Measurements from ENCODE around the gene SPHK1.

- no peak for TF ChIP-seq CTCF (conservative IDR thresholded peaks at IDR 0.05; ENCODE audit: low read length)
- no peak for TF ChIP-seq EZH2phosphoT487 (IDR thresholded peaks at IDR 0.05; ENCODE audit: borderline replicate concordance, low read depth, low read length)
Measured at GRCh38 chr17:76405967-76406647, 21.7 kb downstream of the SPHK1 start.
